Measurements from ENCODE around the gene PIN1. TPM values are rescaled to one million over a fixed set of nuclear protein-coding genes. Genes with fewer than 3 reads are reported as not detected.

Gene PIN1
- total and polyA plus RNA-seq, 10 of the 15 experiments (the other 5 are each of a cell fraction or from before 2014, with no cell fraction given) = 2.4 to 209 (median 71.5) TPM

GRCh38 chr19:9856609-9857008 is 21.5 kb downstream of the PIN1 start:
- ChIA-PET POLR2A (no interaction called here), SMC1A (ENCODE audit: uncharacterized antibody, unreplicated experiment) (no interaction called here), RAD21 (ENCODE audit: unreplicated experiment) (no interaction called here), CTCF (interaction anchor here (0.8 kb wide), 1 partner anchor 9 kb away, joined by 3 read pairs; no protein-coding TSS in a partner anchor)
- no peak overlapping the region for H3K4me2 ChIP-seq (ENCODE audit: control insufficient read depth, insufficient read depth)
- no TSS peak for BruUV-seq (replicated peaks)
- no peaks in the 10 kb centered on the region for H3K27me3 ChIP-seq (replicated peaks in 1 of 2; ENCODE audit: control insufficient read depth in 2 of 2, insufficient read depth in 2 of 2, low read length in 1 of 2)
- H3K79me2 ChIP-seq (ENCODE audit: control insufficient read depth, insufficient read depth, low read length) = no peaks in the 10 kb centered on the region
- no peaks in the 10 kb centered on the region for H3K36me3 ChIP-seq (ENCODE audit: control insufficient read depth in 2 of 2, insufficient read depth in 2 of 2, low read length in 1 of 2)
- DNase-seq (ENCODE audit: low read depth, low spot score) (no peak), FAIRE-seq (no peak), ATAC-seq (no peak)
- H3K4me1 ChIP-seq (ENCODE audit: control insufficient read depth, insufficient read depth, low read length) = peaks cover 16% of the 10 kb centered on the region
- no peaks in the 10 kb centered on the region for H4K20me1 ChIP-seq (ENCODE audit: control insufficient read depth, insufficient read depth)
- in situ Hi-C loops (cut with MboI) = no loop called here
- H2AFZ ChIP-seq (ENCODE audit: control insufficient read depth, low read depth, low read length) = no peak overlapping the region
- TF ChIP-seq MYC (IDR thresholded peaks at IDR 0.05; ENCODE audit: insufficient read depth, insufficient read length, insufficient replicate concordance, low read length, severe bottlenecking) (no peak), MTA3 (IDR thresholded peaks at IDR 0.05; ENCODE audit: borderline replicate concordance, low read length) (no peak), BHLHE40 (IDR thresholded peaks at IDR 0.05; ENCODE audit: borderline replicate concordance in 1 of 2, low read depth in 2 of 2, low read length in 1 of 2) (no peak), CBX5 (IDR thresholded peaks at IDR 0.05; ENCODE audit: low read depth) (no peak), YY1 (IDR thresholded peaks at IDR 0.05; ENCODE audit: low read depth, low read length) (no peak), USF1 (IDR thresholded peaks at IDR 0.05; ENCODE audit: borderline replicate concordance, extremely low read length, insufficient read depth, low read depth, low read length) (no peak), SREBF1 (IDR thresholded peaks at IDR 0.05; ENCODE audit: low read length) (no peak), RCOR1 (conservative IDR thresholded peaks at IDR 0.05; ENCODE audit: low read depth, low read length) (no peak)
- H3K9me3 ChIP-seq (replicated peaks; ENCODE audit: control insufficient read depth, insufficient read depth, low read length) = no peaks in the 10 kb centered on the region
- no peak overlapping the region for H3K9ac ChIP-seq (ENCODE audit: control insufficient read depth, insufficient read depth, low read length)
- intact Hi-C loops (cut with micrococcal nuclease; ENCODE audit: unreplicated experiment) = no loop called here
- no peak overlapping the region for H3K27ac ChIP-seq (ENCODE audit: control insufficient read depth, insufficient read depth)
- WGBS (ENCODE audit: insufficient coverage, insufficient replicate concordance, low lambda C conversion rate, missing lambda C conversion rate) = 88% methylated on average over 9 of the region's 9 CpGs
- H3K4me3 ChIP-seq = no peak overlapping the region
